Activated CD4-positive, alpha-beta T cell treated with anti-CD3 and anti-CD28 coated beads for 36 hours (primary cell): ENCODE data around the gene ZNF804B. TPM values are rescaled to one million over a fixed set of nuclear protein-coding genes. Genes with fewer than 3 reads are reported as not detected.

Experiments
- ATAC-seq: fragments of 200-7000 bp; cut with Tn5 transposase; one replicate; pipeline ENCODE4 v1.10.0; 2021; ENCODE audit warnings: mild to moderate bottlenecking, moderate library complexity
- CTCF ChIA-PET: fragments of 350-600 bp; sonication (Branson Sonifier 250); formaldehyde crosslinking; loops from one replicate; lab custom pipeline; 2021; ENCODE audit warnings: antibody characterized with exemption; lab: Charles Lee
- POLR2A ChIA-PET: fragments of 350-600 bp; sonication (Branson Sonifier 250); formaldehyde crosslinking; loops from one replicate; lab custom pipeline; 2021; ENCODE audit warnings: antibody characterized with exemption, inconsistent platforms; lab: Charles Lee
- DNase-seq: peaks from one replicate; pipeline ENCODE4 v3.0.0-alpha.2; 2020
- H3K27ac Mint-ChIP-seq: one replicate; pipeline ENCODE4 v1.8.0; 2021; ENCODE audit warnings: mixed read lengths
- H3K27me3 Mint-ChIP-seq: one replicate; pipeline ENCODE4 v1.8.0; 2021; ENCODE audit warnings: mixed read lengths
- H3K36me3 Mint-ChIP-seq: one replicate; pipeline ENCODE4 v1.8.0; 2021; ENCODE audit warnings: low read depth, mixed read lengths
- H3K4me1 Mint-ChIP-seq: one replicate; pipeline ENCODE4 v1.8.0; 2021; ENCODE audit warnings: mixed read lengths
- H3K4me3 Mint-ChIP-seq: one replicate; pipeline ENCODE4 v1.8.0; 2021; ENCODE audit warnings: mild to moderate bottlenecking, moderate library complexity, mixed read lengths
- H3K9me3 Mint-ChIP-seq: one replicate; pipeline ENCODE4 v1.8.0; 2021; ENCODE audit warnings: low read depth, mixed read lengths
- intact Hi-C, 2 experiments: fragments of 100-400 bp; cut with DNase I in 1 of 2; cut with micrococcal nuclease in 1 of 2; formaldehyde crosslinking; loops; one replicate each; pipeline versions ENCODE4 v1.14.2 to v1.15.1; 2022 to 2024; cut with DNase I, micrococcal nuclease
- total RNA-seq, 2 experiments: library from RNA; stranded (reverse); gene quantifications; one replicate each; pipeline ENCODE4 v1.2.3, GENCODE V29; 2021

ZNF804B gene
- total RNA-seq, result not detected

- no peak within 1 kb of the TSS for H3K4me3 Mint-ChIP-seq
Observed at GRCh38 chr7:88759230-88760135, at the start of gene ZNF804B. ZNF804B (plus strand) TSS chr7:88759700; CDS start chr7:88759977, 277 bp downstream.

GRCh38 chr7:88735920-88736319 is 23.6 kb upstream of the ZNF804B start:
- H3K36me3 Mint-ChIP-seq, result no peaks in the 10 kb centered on the region
- no peak overlapping the region for H3K4me3 Mint-ChIP-seq
- intact Hi-C loops, result no loop called here
- POLR2A ChIA-PET, result no interaction called here
- DNase-seq (no peak), ATAC-seq (no peak)
- H3K9me3 Mint-ChIP-seq, result no peaks in the 10 kb centered on the region
- CTCF ChIA-PET, result no interaction called here
- no peak overlapping the region for H3K27ac Mint-ChIP-seq
- H3K4me1 Mint-ChIP-seq, result no peaks in the 10 kb centered on the region
- H3K27me3 Mint-ChIP-seq, result peaks cover 4% of the 10 kb centered on the region

More at GRCh38 chr7:88759230-88760135, at the start of gene ZNF804B:
- ATAC-seq (peak; percentile 23), DNase-seq (peak; percentile 19)
- ChIA-PET CTCF (no interaction called here), POLR2A (no interaction called here)
- H3K36me3 Mint-ChIP-seq, result no peaks in the 10 kb centered on the region
- H3K27ac Mint-ChIP-seq, result no peak within 1 kb of the TSS
- peaks cover 30% of the 10 kb centered on the region for H3K27me3 Mint-ChIP-seq
- peaks cover 3% of the 10 kb centered on the region for H3K4me1 Mint-ChIP-seq
- H3K9me3 Mint-ChIP-seq, result no peaks in the 10 kb centered on the region
- intact Hi-C loops, result no loop called here

GRCh38 chr7:88737632-88738031 is 21.9 kb upstream of the ZNF804B start:
- Mint-ChIP-seq H3K27me3 (peaks cover 4% of the 10 kb centered on the region), H3K4me1 (no peaks in the 10 kb centered on the region), H3K9me3 (no peaks in the 10 kb centered on the region), H3K27ac (no peak overlapping the region), H3K4me3 (no peak overlapping the region), H3K36me3 (no peaks in the 10 kb centered on the region)
- no peak for ATAC-seq
- no peak for DNase-seq
- POLR2A ChIA-PET, result no interaction called here
- intact Hi-C loops, result no loop called here
- CTCF ChIA-PET, result no interaction called here

GRCh38 chr7:88746126-88746525 is 13.4 kb upstream of the ZNF804B start:
- Mint-ChIP-seq H3K27ac (no peak overlapping the region), H3K4me1 (no peaks in the 10 kb centered on the region), H3K4me3 (no peak overlapping the region), H3K27me3 (peaks cover 2% of the 10 kb centered on the region), H3K36me3 (no peaks in the 10 kb centered on the region), H3K9me3 (no peaks in the 10 kb centered on the region)
- intact Hi-C loops, result no loop called here
- DNase-seq (no peak), ATAC-seq (no peak)
- ChIA-PET CTCF (no interaction called here), POLR2A (no interaction called here)

- Mint-ChIP-seq H3K27ac (no peak overlapping the region), H3K4me3 (no peak overlapping the region), H3K4me1 (peaks cover 3% of the 10 kb centered on the region), H3K36me3 (no peaks in the 10 kb centered on the region), H3K9me3 (no peaks in the 10 kb centered on the region), H3K27me3 (peaks cover 26% of the 10 kb centered on the region)
- intact Hi-C loops, result no loop called here
- CTCF ChIA-PET, result no interaction called here
- no peak for ATAC-seq
- DNase-seq, result no peak
- POLR2A ChIA-PET, result no interaction called here
Observed at GRCh38 chr7:88756802-88757201, 2.7 kb upstream of the ZNF804B start.

- Mint-ChIP-seq H3K27me3 (peaks cover 29% of the 10 kb centered on the region), H3K9me3 (no peaks in the 10 kb centered on the region), H3K4me1 (peaks cover 3% of the 10 kb centered on the region), H3K27ac (no peak overlapping the region), H3K4me3 (no peak overlapping the region), H3K36me3 (no peaks in the 10 kb centered on the region)
- intact Hi-C loops, result no loop called here
- no peak for DNase-seq
- POLR2A ChIA-PET, result no interaction called here
- CTCF ChIA-PET, result no interaction called here
- no peak for ATAC-seq
Observed at GRCh38 chr7:88757371-88757770, 2.1 kb upstream of the ZNF804B start.

GRCh38 chr7:88758381-88759229 is 895 bp upstream of the ZNF804B start:
- peak; percentile 10 for DNase-seq
- H3K27ac Mint-ChIP-seq, result no peak overlapping the region
- peaks cover 30% of the 10 kb centered on the region for H3K27me3 Mint-ChIP-seq
- ChIA-PET CTCF (no interaction called here), POLR2A (no interaction called here)
- no peak for ATAC-seq
- H3K4me3 Mint-ChIP-seq, result no peak overlapping the region
- peaks cover 3% of the 10 kb centered on the region for H3K4me1 Mint-ChIP-seq
- no peaks in the 10 kb centered on the region for H3K9me3 Mint-ChIP-seq
- no peaks in the 10 kb centered on the region for H3K36me3 Mint-ChIP-seq
- intact Hi-C loops, result no loop called here

- DNase-seq, result no peak
- ChIA-PET CTCF (no interaction called here), POLR2A (no interaction called here)
- Mint-ChIP-seq H3K4me3 (no peak overlapping the region), H3K4me1 (peaks cover 3% of the 10 kb centered on the region), H3K9me3 (no peaks in the 10 kb centered on the region), H3K27me3 (peaks cover 30% of the 10 kb centered on the region), H3K36me3 (no peaks in the 10 kb centered on the region), H3K27ac (no peak overlapping the region)
- intact Hi-C loops, result no loop called here
- no peak for ATAC-seq
Observed at GRCh38 chr7:88760136-88760515, 626 bp downstream of the ZNF804B start.

- CTCF ChIA-PET, result no interaction called here
- peaks cover 24% of the 10 kb centered on the region for H3K27me3 Mint-ChIP-seq
- intact Hi-C loops, result no loop called here
- H3K4me1 Mint-ChIP-seq, result peaks cover 3% of the 10 kb centered on the region
- no peaks in the 10 kb centered on the region for H3K9me3 Mint-ChIP-seq
- H3K27ac Mint-ChIP-seq, result no peak overlapping the region
- no peak for DNase-seq
- H3K36me3 Mint-ChIP-seq, result no peaks in the 10 kb centered on the region
- no peak for ATAC-seq
- POLR2A ChIA-PET, result no interaction called here
- no peak overlapping the region for H3K4me3 Mint-ChIP-seq
Observed at GRCh38 chr7:88761779-88762178, 2.3 kb downstream of the ZNF804B start.

- no peaks in the 10 kb centered on the region for H3K4me1 Mint-ChIP-seq
- no peak overlapping the region for H3K27ac Mint-ChIP-seq
- ATAC-seq (no peak), DNase-seq (no peak)
- intact Hi-C loops, result no loop called here
- CTCF ChIA-PET, result no interaction called here
- no peak overlapping the region for H3K4me3 Mint-ChIP-seq
- peaks cover 9% of the 10 kb centered on the region for H3K27me3 Mint-ChIP-seq
- H3K9me3 Mint-ChIP-seq, result no peaks in the 10 kb centered on the region
- H3K36me3 Mint-ChIP-seq, result no peaks in the 10 kb centered on the region
- POLR2A ChIA-PET, result no interaction called here
Observed at GRCh38 chr7:88771417-88771816, 11.9 kb downstream of the ZNF804B start.

- no peak for ATAC-seq
- Mint-ChIP-seq H3K36me3 (no peaks in the 10 kb centered on the region), H3K4me3 (no peak overlapping the region), H3K4me1 (no peaks in the 10 kb centered on the region), H3K9me3 (no peaks in the 10 kb centered on the region), H3K27me3 (peaks cover 2% of the 10 kb centered on the region), H3K27ac (no peak overlapping the region)
- CTCF ChIA-PET, result interaction anchor here (1.2 kb wide), 1 partner anchor 9 kb away, joined by 3 read pairs; no protein-coding TSS in a partner anchor
- POLR2A ChIA-PET, result no interaction called here
- no peak for DNase-seq
- intact Hi-C loops, result no loop called here
Observed at GRCh38 chr7:88772776-88773175, 13.3 kb downstream of the ZNF804B start.
